NCI-H187 treated with DMSO at 0.1 percent for 48 hours (cell line): ENCODE measurements around the gene ZNF764.

Experiments
- DNase-seq: peaks from one replicate; lab custom pipeline; 2025; lab: John Stamatoyannopoulos, UW

ZNF764 gene

GRCh38 chr16:30570636-30571444 lies 12.7 kb upstream of the ZNF764 start:
- no peak for DNase-seq

- DNase-seq, result no peak
Observed at GRCh38 chr16:30569746-30570635, 11.8 kb upstream of the ZNF764 start.

- DNase-seq, result no peak
Observed at GRCh38 chr16:30569281-30569680, 11.1 kb upstream of the ZNF764 start.

GRCh38 chr16:30567991-30568638 lies 9.9 kb upstream of the ZNF764 start:
- no peak for DNase-seq

GRCh38 chr16:30567160-30567990 lies 9.2 kb upstream of the ZNF764 start:
- DNase-seq, result no peak

GRCh38 chr16:30566531-30566930 lies 8.4 kb upstream of the ZNF764 start:
- DNase-seq, result no peak

GRCh38 chr16:30565984-30566383 lies 7.8 kb upstream of the ZNF764 start:
- no peak for DNase-seq

- DNase-seq, result no peak
Observed at GRCh38 chr16:30565526-30565925, 7.4 kb upstream of the ZNF764 start.

GRCh38 chr16:30562021-30562420 lies 3.8 kb upstream of the ZNF764 start:
- no peak for DNase-seq

- no peak for DNase-seq
Observed at GRCh38 chr16:30561089-30561816, 3.1 kb upstream of the ZNF764 start.

GRCh38 chr16:30559690-30560089 lies 1.5 kb upstream of the ZNF764 start:
- DNase-seq, result no peak

- DNase-seq, result no peak
Observed at GRCh38 chr16:30558789-30559377, 709 bp upstream of the ZNF764 start.

- DNase-seq, result no peak
Observed at GRCh38 chr16:30557707-30557956, 542 bp downstream of the ZNF764 start.

GRCh38 chr16:30556125-30556473 lies 2.1 kb downstream of the ZNF764 start:
- DNase-seq, result no peak

- DNase-seq, result no peak
Observed at GRCh38 chr16:30555315-30556124, 2.7 kb downstream of the ZNF764 start.

GRCh38 chr16:30554557-30555314 lies 3.4 kb downstream of the ZNF764 start:
- no peak for DNase-seq

- DNase-seq, result no peak
Observed at GRCh38 chr16:30553393-30553899, 4.7 kb downstream of the ZNF764 start.

GRCh38 chr16:30552956-30553355 lies 5.2 kb downstream of the ZNF764 start:
- DNase-seq, result no peak

- DNase-seq, result no peak
Observed at GRCh38 chr16:30551781-30552180, 6.4 kb downstream of the ZNF764 start.
